DND-41 (cell line): ENCODE results near the gene FAM171A2.

Source experiments
- ATAC-seq: fragments of 200-7000 bp; cut with Tn5 transposase; 3 replicates; pipeline ENCODE4 v1.9.1; 2021; ENCODE audit warnings: low read depth; ENCODE audit not compliant: insufficient read depth
- DNase-seq: peaks from one replicate; pipeline ENCODE4 v3.0.0-alpha.2; 2020
- H2AFZ ChIP-seq: 2 replicates; pipeline ENCODE4 v1.6.0; 2012; ENCODE audit warnings: low read depth, low read length
- H3K27ac ChIP-seq: 2 replicates; pipeline ENCODE4 v1.5.1; 2012; ENCODE audit warnings: low read length, inconsistent platforms
- H3K27me3 ChIP-seq: fragments of 200-600 bp; sonication (generic); 2 replicates; pipeline ENCODE4 v1.6.0; 2012; ENCODE audit warnings: low read length, mild to moderate bottlenecking, inconsistent platforms; ENCODE audit not compliant: insufficient read depth, poor library complexity
- H3K36me3 ChIP-seq: 2 replicates; pipeline ENCODE4 v1.5.1; 2012; ENCODE audit warnings: low read length, inconsistent platforms; ENCODE audit not compliant: insufficient read depth
- H3K4me1 ChIP-seq: 2 replicates; pipeline ENCODE4 v1.5.1; 2012; ENCODE audit warnings: mild to moderate bottlenecking, low read length; ENCODE audit not compliant: insufficient read depth
- H3K4me2 ChIP-seq: 2 replicates; pipeline ENCODE4 v1.6.0; 2012; ENCODE audit warnings: mild to moderate bottlenecking, moderate library complexity, low read length, inconsistent platforms; ENCODE audit not compliant: insufficient read depth
- H3K4me3 ChIP-seq, 2 experiments: fragments of 200-600 bp in 1 of 2; shearing (Covaris generic) in 1 of 2; 2 replicates each; pipeline ENCODE4 v1.5.1; 2012 to 2016; ENCODE audit warnings: inconsistent platforms in 2 of 2, low read length in 2 of 2, mild to moderate bottlenecking in 2 of 2, low read depth in 1 of 2, moderate library complexity in 1 of 2
- H3K79me2 ChIP-seq: 2 replicates; pipeline ENCODE4 v1.6.0; 2012; ENCODE audit warnings: low read length, inconsistent platforms; ENCODE audit not compliant: insufficient read depth
- H3K9ac ChIP-seq: 2 replicates; pipeline ENCODE4 v1.6.0; 2012; ENCODE audit warnings: low read depth, mild to moderate bottlenecking, inconsistent platforms, low read length, moderate library complexity
- H3K9me3 ChIP-seq: 2 replicates; pipeline ENCODE4 v1.5.1; 2012; ENCODE audit warnings: low read length, moderate library complexity, mild to moderate bottlenecking, inconsistent platforms; ENCODE audit not compliant: insufficient read depth, severe bottlenecking
- H4K20me1 ChIP-seq: 2 replicates; pipeline ENCODE4 v1.6.0; 2012; ENCODE audit warnings: low read length; ENCODE audit not compliant: insufficient read depth
- CTCF ChIP-seq: IDR thresholded peaks from 2 replicates; pipeline ENCODE4 v1.5.1; 2012; ENCODE audit warnings: borderline replicate concordance, low read length, moderate library complexity, mild to moderate bottlenecking; ENCODE audit not compliant: poor library complexity, severe bottlenecking; ENCODE audit errors: extremely low read depth
- EZH2 ChIP-seq: IDR thresholded peaks from 3 replicates; pipeline ENCODE4 v1.6.1; 2012; ENCODE audit warnings: borderline replicate concordance, low read depth, mild to moderate bottlenecking, moderate library complexity, low read length, inconsistent platforms; ENCODE audit not compliant: severe bottlenecking

FAM171A2 gene

GRCh38 chr17:44351464-44351863 is 12.2 kb downstream of the FAM171A2 start:
- no peaks in the 10 kb centered on the region for H3K27me3 ChIP-seq
- no peak overlapping the region for H3K9ac ChIP-seq
- H3K36me3 ChIP-seq, result peaks cover 42% of the 10 kb centered on the region
- H3K79me2 ChIP-seq, result no peaks in the 10 kb centered on the region
- no peak overlapping the region for H2AFZ ChIP-seq
- peaks cover 8% of the 10 kb centered on the region for H4K20me1 ChIP-seq
- TF ChIP-seq EZH2, result no peak
- no peak for TF ChIP-seq CTCF
- no peaks in the 10 kb centered on the region; the same call in 1 of the 2 replicates for H3K4me1 ChIP-seq
- no peaks in the 10 kb centered on the region for H3K9me3 ChIP-seq
- H3K27ac ChIP-seq, result no peak overlapping the region
- DNase-seq, result no peak
- ATAC-seq, result no peak
- no peak overlapping the region for H3K4me3 ChIP-seq
- H3K4me2 ChIP-seq, result no peak overlapping the region

- Histone ChIP-seq H3K27me3 (no peaks in the 10 kb centered on the region), H3K79me2 (peaks cover 6% of the 10 kb centered on the region), H2AFZ (no peak overlapping the region), H3K4me1 (peaks cover 7% of the 10 kb centered on the region), H3K4me3 (no peak overlapping the region), H3K4me2 (no peak overlapping the region), H3K27ac (no peak overlapping the region), H3K36me3 (peaks cover 40% of the 10 kb centered on the region), H4K20me1 (peaks cover 13% of the 10 kb centered on the region), H3K9ac (no peak overlapping the region), H3K9me3 (no peaks in the 10 kb centered on the region)
- peak; percentile 79 for DNase-seq
- peak; percentile 97 for ATAC-seq
- TF ChIP-seq CTCF (peak; percentile 93), EZH2 (no peak)
Observed at GRCh38 chr17:44350733-44351226, 12.9 kb downstream of the FAM171A2 start.

GRCh38 chr17:44349553-44350070 is 14.0 kb downstream of the FAM171A2 start:
- ATAC-seq (no peak), DNase-seq (no peak)
- Histone ChIP-seq H3K27me3 (no peaks in the 10 kb centered on the region), H3K36me3 (peaks cover 38% of the 10 kb centered on the region), H4K20me1 (peaks cover 13% of the 10 kb centered on the region), H3K4me2 (no peak overlapping the region), H3K27ac (no peak overlapping the region), H3K4me1 (peaks cover 15% of the 10 kb centered on the region), H3K9me3 (no peaks in the 10 kb centered on the region), H3K9ac (no peak overlapping the region), H3K79me2 (peaks cover 11% of the 10 kb centered on the region), H3K4me3 (no peak overlapping the region), H2AFZ (no peak overlapping the region)
- no peak for TF ChIP-seq CTCF
- TF ChIP-seq EZH2, result no peak

- DNase-seq (no peak), ATAC-seq (no peak)
- no peaks in the 10 kb centered on the region for H3K27me3 ChIP-seq
- TF ChIP-seq CTCF (no peak), EZH2 (no peak)
- peaks cover 13% of the 10 kb centered on the region for H4K20me1 ChIP-seq
- no peak overlapping the region for H3K27ac ChIP-seq
- no peak overlapping the region for H3K9ac ChIP-seq
- H3K4me2 ChIP-seq, result no peak overlapping the region
- peaks cover 38% of the 10 kb centered on the region for H3K36me3 ChIP-seq
- peaks cover 11% of the 10 kb centered on the region for H3K79me2 ChIP-seq
- H2AFZ ChIP-seq, result no peak overlapping the region
- peaks cover 21% of the 10 kb centered on the region for H3K4me1 ChIP-seq
- H3K9me3 ChIP-seq, result no peaks in the 10 kb centered on the region
- no peak overlapping the region for H3K4me3 ChIP-seq
Observed at GRCh38 chr17:44348988-44349364, 14.7 kb downstream of the FAM171A2 start.
